GM12801 (cell line): Measurements from ENCODE around the gene SLIT3.

Experiments
- CTCF ChIP-seq: IDR thresholded peaks from one replicate; pipeline ENCODE4 v1.5.1; 2011; ENCODE audit warnings: control low read depth; ENCODE audit not compliant: insufficient read length; ENCODE audit errors: extremely low read depth

The SLIT3 gene

GRCh38 chr5:168869615-168870227 lies 431.2 kb downstream of the SLIT3 start:
- no peak for TF ChIP-seq CTCF

GRCh38 chr5:168867241-168867640 lies 433.7 kb downstream of the SLIT3 start:
- TF ChIP-seq CTCF, result no peak

- no peak for TF ChIP-seq CTCF
Observed at GRCh38 chr5:168865968-168866367, 435.0 kb downstream of the SLIT3 start.

GRCh38 chr5:168863021-168863420 lies 437.9 kb downstream of the SLIT3 start:
- no peak for TF ChIP-seq CTCF

GRCh38 chr5:168860503-168860902 lies 440.4 kb downstream of the SLIT3 start:
- no peak for TF ChIP-seq CTCF

- TF ChIP-seq CTCF, result no peak
Observed at GRCh38 chr5:168860081-168860480, 440.9 kb downstream of the SLIT3 start.

DNA sequence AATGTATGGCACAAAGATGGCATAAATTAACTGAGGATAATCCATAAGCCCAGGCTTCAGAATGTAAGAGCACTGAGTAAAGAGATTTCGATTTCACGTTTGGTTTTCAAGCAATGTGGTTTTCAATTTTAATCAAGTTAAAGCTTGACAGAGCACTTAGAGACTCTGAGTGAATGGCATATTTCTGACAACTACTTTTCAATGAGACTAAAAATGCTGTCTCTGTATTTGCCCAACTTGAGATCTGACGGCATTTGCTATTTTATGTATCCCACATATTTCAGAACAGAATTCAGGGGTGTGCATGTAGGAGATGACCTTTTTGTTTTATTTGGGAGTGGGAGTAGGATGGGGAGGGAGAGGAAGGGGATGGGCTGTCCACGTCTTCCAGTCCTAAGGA lies 441.5 kb downstream of the SLIT3 start:
- TF ChIP-seq CTCF, result no peak
